H9 (cell line): Measurements from ENCODE around the gene RTP1. TPM values are rescaled to one million over a fixed set of nuclear protein-coding genes. Genes with fewer than 3 reads are reported as not detected.

Source experiments
- DNase-seq: peaks from one replicate; pipeline ENCODE4 v3.0.0-alpha.2; 2017
- H2AFZ ChIP-seq: one replicate; pipeline ENCODE4 v1.6.1; 2013; ENCODE audit warnings: mild to moderate bottlenecking, low read length, control low read depth, moderate library complexity
- H2AK5ac ChIP-seq: 2 replicates; pipeline ENCODE4 v1.6.1; 2013; ENCODE audit warnings: low read length, control low read depth, mixed read lengths; ENCODE audit not compliant: insufficient read length
- H2BK120ac ChIP-seq: one replicate; pipeline ENCODE4 v1.6.1; 2013; ENCODE audit warnings: low read depth, mild to moderate bottlenecking, low read length, control low read depth, inconsistent platforms; ENCODE audit not compliant: poor library complexity, severe bottlenecking
- H2BK12ac ChIP-seq: 2 replicates; pipeline ENCODE4 v1.6.1; 2013; ENCODE audit warnings: low read length, control low read depth, mixed read lengths, low read depth; ENCODE audit not compliant: insufficient read length
- H2BK15ac ChIP-seq: 2 replicates; pipeline ENCODE4 v1.6.1; 2013; ENCODE audit warnings: low read depth, low read length, control low read depth
- H2BK20ac ChIP-seq: one replicate; pipeline ENCODE4 v1.6.1; 2013; ENCODE audit warnings: low read depth, mild to moderate bottlenecking, low read length, control low read depth, inconsistent platforms; ENCODE audit not compliant: poor library complexity, severe bottlenecking
- H2BK5ac ChIP-seq: 2 replicates; pipeline ENCODE4 v1.6.1; 2013; ENCODE audit warnings: low read length, control low read depth, mixed read lengths; ENCODE audit not compliant: insufficient read length
- H3K14ac ChIP-seq: 2 replicates; pipeline ENCODE4 v1.6.1; 2013; ENCODE audit warnings: low read length, control low read depth; ENCODE audit not compliant: insufficient read depth
- H3K18ac ChIP-seq: 2 replicates; pipeline ENCODE4 v1.6.1; 2013; ENCODE audit warnings: low read depth, mild to moderate bottlenecking, mixed read lengths, low read length, control low read depth; ENCODE audit not compliant: insufficient read length
- H3K23ac ChIP-seq: 2 replicates; pipeline ENCODE4 v1.6.1; 2013; ENCODE audit warnings: low read length, control low read depth, mixed read lengths, low read depth; ENCODE audit not compliant: insufficient read length
- H3K23me2 ChIP-seq: 2 replicates; pipeline ENCODE4 v1.6.1; 2013; ENCODE audit warnings: low read depth, mild to moderate bottlenecking, mixed read lengths, low read length, control low read depth; ENCODE audit not compliant: insufficient read length, poor library complexity, severe bottlenecking
- H3K27ac ChIP-seq: 2 replicates; pipeline ENCODE4 v1.5.1; 2013; ENCODE audit warnings: low read length, control low read depth, mixed read lengths, low read depth; ENCODE audit not compliant: insufficient read length
- H3K27me3 ChIP-seq: 2 replicates; pipeline ENCODE4 v1.6.1; 2013; ENCODE audit warnings: low read length, control low read depth, inconsistent platforms; ENCODE audit not compliant: insufficient read depth
- H3K4ac ChIP-seq: 2 replicates; pipeline ENCODE4 v1.6.1; 2013; ENCODE audit warnings: low read depth, mild to moderate bottlenecking, control low read depth, inconsistent platforms, low read length, moderate library complexity
- H3K4me1 ChIP-seq: 2 replicates; pipeline ENCODE4 v1.6.1; 2013; ENCODE audit warnings: low read length, control low read depth, inconsistent platforms; ENCODE audit not compliant: insufficient read depth
- H3K4me2 ChIP-seq: 2 replicates; pipeline ENCODE4 v1.6.1; 2013; ENCODE audit warnings: low read length, control low read depth, mixed read lengths; ENCODE audit not compliant: insufficient read length, insufficient read depth
- H3K56ac ChIP-seq: 2 replicates; pipeline ENCODE4 v1.6.1; 2013; ENCODE audit warnings: low read depth, mild to moderate bottlenecking, mixed read lengths, low read length, control low read depth; ENCODE audit not compliant: insufficient read length
- H3K79me1 ChIP-seq: 2 replicates; pipeline ENCODE4 v1.6.1; 2013; ENCODE audit warnings: low read depth, mild to moderate bottlenecking, moderate library complexity, low read length, control low read depth, inconsistent platforms; ENCODE audit not compliant: insufficient read depth, poor library complexity, severe bottlenecking
- H3K79me2 ChIP-seq: 2 replicates; pipeline ENCODE4 v1.6.1; 2013; ENCODE audit warnings: low read length, control low read depth, inconsistent platforms; ENCODE audit not compliant: insufficient read depth
- H3K9ac ChIP-seq: 2 replicates; pipeline ENCODE4 v1.6.1; 2013; ENCODE audit warnings: low read length, control low read depth, mixed read lengths; ENCODE audit not compliant: insufficient read length; ENCODE audit errors: extremely low read depth
- H3K9me3 ChIP-seq: one replicate; pipeline ENCODE4 v1.6.1; 2013; ENCODE audit warnings: low read depth, low read length, inconsistent platforms; ENCODE audit not compliant: control insufficient read depth
- H3T11ph ChIP-seq: one replicate; pipeline ENCODE4 v1.6.1; 2013; ENCODE audit warnings: mild to moderate bottlenecking, low read length, control low read depth, inconsistent platforms
- H4K20me1 ChIP-seq: one replicate; pipeline ENCODE4 v1.6.1; 2013; ENCODE audit not compliant: control insufficient read depth, insufficient read length, insufficient read depth
- H4K5ac ChIP-seq: 2 replicates; pipeline ENCODE4 v1.6.1; 2013; ENCODE audit warnings: low read depth, mild to moderate bottlenecking, mixed read lengths, low read length, control low read depth; ENCODE audit not compliant: insufficient read length
- H4K8ac ChIP-seq: replicated peaks from 2 replicates; pipeline ENCODE4 v1.6.1; 2013; ENCODE audit warnings: low read length, control low read depth, mixed read lengths, low read depth; ENCODE audit not compliant: insufficient read length
- H4K91ac ChIP-seq: 2 replicates; pipeline ENCODE4 v1.6.1; 2013; ENCODE audit warnings: low read depth, mild to moderate bottlenecking, moderate library complexity, mixed read lengths, low read length, control low read depth; ENCODE audit not compliant: insufficient read length
- H3K27ac Mint-ChIP-seq, 3 experiments: 2 replicates in 2 of 3; 3 replicates in 1 of 3; pipeline ENCODE4 v1.8.0; 2020 to 2021; ENCODE audit warnings: mixed read lengths in 3 of 3, mild to moderate bottlenecking in 1 of 3, moderate library complexity in 1 of 3
- H3K27me3 Mint-ChIP-seq: 2 replicates; pipeline ENCODE4 v1.8.0; 2021; ENCODE audit warnings: low read depth, mild to moderate bottlenecking, moderate library complexity, mixed read lengths
- H3K36me3 Mint-ChIP-seq, 3 experiments: 2 replicates in 2 of 3; 3 replicates in 1 of 3; pipeline ENCODE4 v1.8.0; 2020 to 2021; ENCODE audit warnings: low read depth in 3 of 3, mixed read lengths in 3 of 3; ENCODE audit not compliant: insufficient read depth in 1 of 3
- H3K4me1 Mint-ChIP-seq, 2 experiments: 2 replicates each; pipeline ENCODE4 v1.8.0; 2020; ENCODE audit warnings: mixed read lengths in 2 of 2
- H3K4me3 Mint-ChIP-seq, 2 experiments: 2 replicates in 1 of 2; 3 replicates in 1 of 2; pipeline ENCODE4 v1.8.0; 2020 to 2021; ENCODE audit warnings: mild to moderate bottlenecking in 2 of 2, mixed read lengths in 2 of 2, moderate library complexity in 1 of 2
- H3K9me3 Mint-ChIP-seq, 2 experiments: 2 replicates in 1 of 2; 3 replicates in 1 of 2; pipeline ENCODE4 v1.8.0; 2020; ENCODE audit warnings: mild to moderate bottlenecking in 2 of 2, mixed read lengths in 2 of 2, moderate library complexity in 1 of 2
- WGBS: extraction: QIAGEN DNeasy Blood & Tissue Kit; methylation state at CpG from one replicate; pipeline ENCODE4 v1.1.7; 2013; ENCODE audit warnings: missing lambda C conversion rate, low lambda C conversion rate, mixed read lengths; ENCODE audit not compliant: insufficient read length; ENCODE audit errors: extremely low coverage; 5-methylcytosine and 5-hydroxymethylcytosine counted together
- total RNA-seq: library from RNA; stranded (reverse); gene quantifications from 2 replicates; pipeline ENCODE4 v1.2.1, GENCODE V29; 2021
- TF ChIP-seq, protein P1 (sequence below): fragments of 200-600 bp; sonication (generic); conservative IDR thresholded peaks from 3 replicates; pipeline ENCODE4 v1.8.0; 2021; ENCODE audit warnings: antibody characterized with exemption, mild to moderate bottlenecking

RTP1 gene
- total RNA-seq, 1 experiment from 2014 or later = 6.6 TPM

DNA sequence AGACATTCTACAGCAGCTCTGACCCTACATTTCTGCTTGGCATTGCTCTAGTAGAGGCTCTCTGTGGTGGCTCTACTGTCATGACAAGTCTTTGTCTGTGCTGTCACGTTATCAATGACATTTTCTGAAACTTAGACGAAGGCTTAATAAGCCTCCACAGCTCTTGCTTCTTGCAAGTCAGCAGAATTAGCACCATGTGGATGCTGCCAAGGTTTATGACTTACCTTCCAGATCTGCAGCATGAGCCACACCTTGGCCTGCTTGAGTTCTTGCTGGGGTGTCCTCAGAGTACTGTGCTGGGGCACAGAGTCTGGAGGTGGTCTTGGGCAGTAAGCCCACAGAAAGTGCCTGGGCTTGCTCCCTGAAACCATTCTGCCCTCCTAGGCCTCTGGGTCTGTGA lies 9.8 kb downstream of the RTP1 start:
- no peaks in the 10 kb centered on the region for H3K23me2 ChIP-seq
- H3K9me3 Mint-ChIP-seq = peaks cover 22 to 26% of the 10 kb centered on the region in 2 experiments
- no CpG with 5 or more reads among the region's 2 CpGs for WGBS

More for the DNA sequence above, 9.8 kb downstream of the RTP1 start:
- no peak overlapping the region for H2BK20ac ChIP-seq
- no peaks in the 10 kb centered on the region for H3K79me2 ChIP-seq
- no peak overlapping the region for H3K56ac ChIP-seq
- no peak for DNase-seq
- H3K79me1 ChIP-seq = no peaks in the 10 kb centered on the region
- H3K9me3 ChIP-seq = peaks cover 23% of the 10 kb centered on the region
- Mint-ChIP-seq H3K36me3 (peaks cover 9 to 33% (median 25%) of the 10 kb centered on the region in 3 experiments), H3K4me3 (no peak overlapping the region), H3K27ac (no peak overlapping the region), H3K4me1 (peaks cover 16 to 35% of the 10 kb centered on the region in 2 experiments), H3K27me3 (no peaks in the 10 kb centered on the region; the same call in 1 of the 2 replicates)
- no peak overlapping the region for H3K14ac ChIP-seq
- no peak overlapping the region for H4K91ac ChIP-seq
- H3K4ac ChIP-seq = no peak overlapping the region
- H3K4me2 ChIP-seq = no peak overlapping the region
- no peak overlapping the region for H4K8ac ChIP-seq
- H2AK5ac ChIP-seq = no peak overlapping the region
- H2AFZ ChIP-seq = no peak overlapping the region
- no peak overlapping the region for H3K9ac ChIP-seq
- H2BK15ac ChIP-seq = no peak overlapping the region
- no peak overlapping the region for H2BK5ac ChIP-seq
- H3T11ph ChIP-seq = no peak overlapping the region
- H2BK120ac ChIP-seq = no peak overlapping the region
- H3K4me1 ChIP-seq = peaks cover 8% of the 10 kb centered on the region; the same call in 1 of the 2 replicates
- no peak overlapping the region for H3K23ac ChIP-seq
- no peak overlapping the region for H4K5ac ChIP-seq
- no peaks in the 10 kb centered on the region for H4K20me1 ChIP-seq
- H3K18ac ChIP-seq = no peak overlapping the region
- no peak overlapping the region for H2BK12ac ChIP-seq
- H3K27ac ChIP-seq = no peak overlapping the region
- no peaks in the 10 kb centered on the region for H3K27me3 ChIP-seq
- TF ChIP-seq, protein P1, sequence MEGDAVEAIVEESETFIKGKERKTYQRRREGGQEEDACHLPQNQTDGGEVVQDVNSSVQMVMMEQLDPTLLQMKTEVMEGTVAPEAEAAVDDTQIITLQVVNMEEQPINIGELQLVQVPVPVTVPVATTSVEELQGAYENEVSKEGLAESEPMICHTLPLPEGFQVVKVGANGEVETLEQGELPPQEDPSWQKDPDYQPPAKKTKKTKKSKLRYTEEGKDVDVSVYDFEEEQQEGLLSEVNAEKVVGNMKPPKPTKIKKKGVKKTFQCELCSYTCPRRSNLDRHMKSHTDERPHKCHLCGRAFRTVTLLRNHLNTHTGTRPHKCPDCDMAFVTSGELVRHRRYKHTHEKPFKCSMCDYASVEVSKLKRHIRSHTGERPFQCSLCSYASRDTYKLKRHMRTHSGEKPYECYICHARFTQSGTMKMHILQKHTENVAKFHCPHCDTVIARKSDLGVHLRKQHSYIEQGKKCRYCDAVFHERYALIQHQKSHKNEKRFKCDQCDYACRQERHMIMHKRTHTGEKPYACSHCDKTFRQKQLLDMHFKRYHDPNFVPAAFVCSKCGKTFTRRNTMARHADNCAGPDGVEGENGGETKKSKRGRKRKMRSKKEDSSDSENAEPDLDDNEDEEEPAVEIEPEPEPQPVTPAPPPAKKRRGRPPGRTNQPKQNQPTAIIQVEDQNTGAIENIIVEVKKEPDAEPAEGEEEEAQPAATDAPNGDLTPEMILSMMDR = no peak
